ENCODE data around the gene OR6S1.

The OR6S1 gene

DNA sequence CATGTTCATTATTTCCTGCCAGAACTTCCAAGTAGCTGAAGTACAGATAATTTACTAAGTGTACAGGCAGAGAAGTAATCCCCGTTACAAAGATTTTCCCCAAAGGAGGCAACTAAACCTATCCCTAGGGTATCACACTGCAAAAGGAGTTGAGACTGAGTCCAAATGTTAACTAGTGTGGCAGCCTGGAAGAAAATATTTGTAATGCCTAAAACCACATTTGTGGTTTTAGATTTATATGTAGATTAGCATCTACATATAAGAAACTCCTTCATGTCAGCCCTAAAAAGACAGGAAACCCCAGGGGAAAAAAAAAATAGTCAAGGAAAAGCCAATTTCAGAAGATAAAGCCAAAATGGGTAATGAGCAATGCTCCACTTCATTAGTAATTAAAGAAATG, 48.9 kb downstream of the OR6S1 start:
- TF ChIP-seq MYC (IDR thresholded peaks at IDR 0.05; ENCODE audit: low read depth, low read length), result no peak
- TF ChIP-seq, protein P1, sequence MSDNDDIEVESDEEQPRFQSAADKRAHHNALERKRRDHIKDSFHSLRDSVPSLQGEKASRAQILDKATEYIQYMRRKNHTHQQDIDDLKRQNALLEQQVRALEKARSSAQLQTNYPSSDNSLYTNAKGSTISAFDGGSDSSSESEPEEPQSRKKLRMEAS (IDR thresholded peaks at IDR 0.05; ENCODE audit: low read depth, low read length), result no peak
- TF ChIP-seq, protein P2, sequence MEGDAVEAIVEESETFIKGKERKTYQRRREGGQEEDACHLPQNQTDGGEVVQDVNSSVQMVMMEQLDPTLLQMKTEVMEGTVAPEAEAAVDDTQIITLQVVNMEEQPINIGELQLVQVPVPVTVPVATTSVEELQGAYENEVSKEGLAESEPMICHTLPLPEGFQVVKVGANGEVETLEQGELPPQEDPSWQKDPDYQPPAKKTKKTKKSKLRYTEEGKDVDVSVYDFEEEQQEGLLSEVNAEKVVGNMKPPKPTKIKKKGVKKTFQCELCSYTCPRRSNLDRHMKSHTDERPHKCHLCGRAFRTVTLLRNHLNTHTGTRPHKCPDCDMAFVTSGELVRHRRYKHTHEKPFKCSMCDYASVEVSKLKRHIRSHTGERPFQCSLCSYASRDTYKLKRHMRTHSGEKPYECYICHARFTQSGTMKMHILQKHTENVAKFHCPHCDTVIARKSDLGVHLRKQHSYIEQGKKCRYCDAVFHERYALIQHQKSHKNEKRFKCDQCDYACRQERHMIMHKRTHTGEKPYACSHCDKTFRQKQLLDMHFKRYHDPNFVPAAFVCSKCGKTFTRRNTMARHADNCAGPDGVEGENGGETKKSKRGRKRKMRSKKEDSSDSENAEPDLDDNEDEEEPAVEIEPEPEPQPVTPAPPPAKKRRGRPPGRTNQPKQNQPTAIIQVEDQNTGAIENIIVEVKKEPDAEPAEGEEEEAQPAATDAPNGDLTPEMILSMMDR (IDR thresholded peaks at IDR 0.05; ENCODE audit: low read depth, low read length), result no peak
- no peak for TF ChIP-seq POLR2A (IDR thresholded peaks at IDR 0.05; ENCODE audit: extremely low read depth, insufficient read length)
- no peak overlapping the region for H3K4me3 ChIP-seq (ENCODE audit: low read depth, low read length)
- no peak for DNase-seq (ENCODE audit: low read depth)

DNA sequence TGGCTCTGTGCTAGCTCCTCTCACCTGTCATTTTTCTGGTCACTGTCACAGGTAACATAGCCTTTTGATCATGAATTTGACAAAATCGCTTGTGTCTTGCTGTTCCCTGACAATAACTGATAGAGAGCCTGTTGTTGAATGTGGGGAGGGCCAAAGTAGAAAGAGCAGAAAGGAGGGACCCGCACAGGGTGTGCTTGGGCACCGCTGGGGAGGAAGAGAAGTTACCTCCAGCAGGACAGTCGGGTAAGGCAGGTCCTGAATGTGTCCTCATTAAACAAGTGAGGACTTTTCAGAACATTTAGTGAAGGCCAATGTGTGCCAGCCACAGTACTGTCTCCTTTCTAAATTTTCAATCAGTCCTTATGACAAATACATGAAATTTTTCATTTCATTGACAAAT, 50.3 kb downstream of the OR6S1 start, which contains the start of gene RNASE12:
TSS of gene RNASE12 (minus strand) at position 142 of the 400 bp plus-strand sequence. CDS start 653 bp downstream, outside the sequence.
- H3K4me3 ChIP-seq (ENCODE audit: low read depth, low read length), result no peak within 1 kb of the TSS
- DNase-seq (ENCODE audit: low read depth), result no peak
- TF ChIP-seq, protein P2 (IDR thresholded peaks at IDR 0.05; ENCODE audit: low read depth, low read length), result no peak
- no peak for TF ChIP-seq MYC (IDR thresholded peaks at IDR 0.05; ENCODE audit: low read depth, low read length)

Data from NB4 (cell line).